Endodermal cell (in vitro differentiated cells): Measurements from ENCODE around the gene SIRT7. TPM values are rescaled to one million over a fixed set of nuclear protein-coding genes. Genes with fewer than 3 reads are reported as not detected.

Experiments used
- DNase-seq: peaks from one replicate; pipeline ENCODE4 v3.0.0-alpha.2; 2017
- H3K27ac ChIP-seq: 2 replicates; pipeline ENCODE4 v1.5.1; 2013; ENCODE audit warnings: mild to moderate bottlenecking, low read depth, low read length, moderate library complexity
- H3K27me3 ChIP-seq: 2 replicates; pipeline ENCODE4 v1.6.1; 2013; ENCODE audit warnings: mild to moderate bottlenecking, low read length, moderate library complexity; ENCODE audit not compliant: insufficient read depth, control insufficient read depth, poor library complexity, severe bottlenecking
- H3K36me3 ChIP-seq: 2 replicates; pipeline ENCODE4 v1.7.0; 2013; ENCODE audit warnings: mild to moderate bottlenecking, low read length, moderate library complexity; ENCODE audit not compliant: control insufficient read depth, insufficient read depth
- H3K4me1 ChIP-seq: one replicate; pipeline ENCODE4 v1.7.0; 2013; ENCODE audit warnings: low read length; ENCODE audit not compliant: control insufficient read depth, insufficient read depth
- H3K4me3 ChIP-seq: 2 replicates; pipeline ENCODE4 v1.5.1; 2013; ENCODE audit warnings: mild to moderate bottlenecking, low read length, moderate library complexity
- H3K9ac ChIP-seq: 2 replicates; pipeline ENCODE4 v1.6.1; 2013; ENCODE audit warnings: mild to moderate bottlenecking, low read length, moderate library complexity; ENCODE audit not compliant: poor library complexity, severe bottlenecking; ENCODE audit errors: extremely low read depth
- H3K9me3 ChIP-seq: 2 replicates; pipeline ENCODE4 v1.6.1; 2013; ENCODE audit warnings: mild to moderate bottlenecking, low read length, moderate library complexity; ENCODE audit not compliant: control insufficient read depth
- H3K27ac Mint-ChIP-seq: 2 replicates; pipeline ENCODE4 v1.8.0; 2020; ENCODE audit warnings: mixed read lengths
- H3K27me3 Mint-ChIP-seq: 2 replicates; pipeline ENCODE4 v1.8.0; 2021; ENCODE audit warnings: mild to moderate bottlenecking, mixed read lengths; ENCODE audit not compliant: insufficient read depth
- H3K36me3 Mint-ChIP-seq: 2 replicates; pipeline ENCODE4 v1.8.0; 2020; ENCODE audit warnings: low read depth, mixed read lengths
- H3K4me1 Mint-ChIP-seq: 2 replicates; pipeline ENCODE4 v1.8.0; 2020; ENCODE audit warnings: mixed read lengths
- H3K4me3 Mint-ChIP-seq: 2 replicates; pipeline ENCODE4 v1.8.0; 2020; ENCODE audit warnings: mild to moderate bottlenecking, moderate library complexity, mixed read lengths
- H3K9me3 Mint-ChIP-seq: 2 replicates; pipeline ENCODE4 v1.8.0; 2020; ENCODE audit warnings: mild to moderate bottlenecking, mixed read lengths
- WGBS, 2 experiments: methylation state at CpG; one replicate each; pipeline versions ENCODE4 v1.1.5 to v1.1.7; 2013; ENCODE audit warnings: missing lambda C conversion rate in 2 of 2, mixed read lengths in 1 of 2; ENCODE audit not compliant: insufficient coverage in 1 of 2, insufficient read length in 1 of 2; 5-methylcytosine and 5-hydroxymethylcytosine counted together
- total RNA-seq, 2 donors: library from RNA; stranded (reverse); fragmentation: NEBNext Ultra II Directional in 1 of 2; extraction: Animal tissue kit (Norgen Biotek cat#: 25700) in 1 of 2; gene quantifications; 2 replicates in 1 of 2; 3 replicates in 1 of 2; pipeline ENCODE4 v1.2.1, GENCODE V29; 2021
- TF ChIP-seq, protein P1 (sequence below): fragments of 200-600 bp; sonication (generic); conservative IDR thresholded peaks from 2 replicates; pipeline ENCODE4 v1.5.0; 2021; ENCODE audit warnings: antibody characterized with exemption, mild to moderate bottlenecking

Gene SIRT7
- total RNA-seq, 2 donors from 2014 or later = 21.8 to 22.1 TPM

DNA sequence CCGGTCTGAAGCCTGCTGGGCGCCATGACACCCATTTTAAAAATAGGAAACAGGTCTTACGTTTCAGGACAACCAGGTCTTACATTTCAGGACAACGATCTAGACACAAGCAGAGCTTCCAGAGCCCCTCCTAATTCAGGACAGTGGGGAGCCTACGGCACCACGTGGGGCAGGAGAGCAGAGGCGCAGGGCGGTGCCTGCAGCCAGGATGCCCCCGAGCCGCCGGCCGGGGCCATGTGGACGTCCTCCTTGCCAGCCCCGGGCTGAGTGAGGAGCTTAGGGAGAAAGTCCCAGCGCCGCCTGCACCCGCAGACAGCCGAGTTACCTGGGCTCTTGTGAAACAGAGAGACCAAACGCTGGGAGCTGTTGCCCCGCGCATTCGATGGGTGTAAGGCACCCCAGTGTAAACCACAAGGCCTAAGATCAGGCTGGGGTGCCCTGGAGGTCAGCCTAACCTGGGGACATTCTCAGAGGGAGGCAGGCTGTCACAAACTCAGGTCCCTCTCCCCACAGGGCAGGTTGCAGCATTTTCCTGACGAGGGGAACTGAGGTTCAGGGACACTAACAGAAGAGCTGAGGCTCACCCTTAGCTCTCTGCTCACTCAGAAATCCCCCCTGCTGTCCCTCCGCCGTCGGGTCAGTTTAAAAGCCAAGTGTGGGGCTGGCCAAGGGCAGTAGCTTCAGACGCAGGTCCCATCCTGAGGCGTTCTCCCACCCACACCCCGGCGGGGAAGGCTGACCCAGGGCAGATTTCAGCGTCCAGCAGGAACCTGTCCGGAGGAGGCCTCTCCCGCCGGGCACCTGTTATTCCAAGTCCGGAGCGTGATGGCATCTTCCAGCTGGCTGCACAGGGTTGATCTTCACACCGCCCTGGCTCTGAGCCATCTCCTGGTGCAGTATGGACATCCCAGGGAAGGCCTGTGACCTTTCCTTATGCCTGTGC lies 44.8 kb upstream of the SIRT7 start:
- 76 to 79% methylated on average over 24 to 37 of the region's 37 CpGs for WGBS, 2 experiments
- Mint-ChIP-seq H3K4me3 (peak overlapping the region; percentile 31), H3K9me3 (no peaks in the 10 kb centered on the region), H3K4me1 (peaks cover 22% of the 10 kb centered on the region), H3K36me3 (no peaks in the 10 kb centered on the region), H3K27me3 (peaks cover 52% of the 10 kb centered on the region), H3K27ac (no peak overlapping the region)
- H3K4me3 ChIP-seq = no peak overlapping the region
- no peak overlapping the region for H3K9ac ChIP-seq
- H3K9me3 ChIP-seq = no peaks in the 10 kb centered on the region
- H3K27ac ChIP-seq = no peak overlapping the region
- H3K27me3 ChIP-seq = peaks cover 52% of the 10 kb centered on the region
- H3K36me3 ChIP-seq = no peaks in the 10 kb centered on the region
- H3K4me1 ChIP-seq = no peaks in the 10 kb centered on the region
- TF ChIP-seq, protein P1, sequence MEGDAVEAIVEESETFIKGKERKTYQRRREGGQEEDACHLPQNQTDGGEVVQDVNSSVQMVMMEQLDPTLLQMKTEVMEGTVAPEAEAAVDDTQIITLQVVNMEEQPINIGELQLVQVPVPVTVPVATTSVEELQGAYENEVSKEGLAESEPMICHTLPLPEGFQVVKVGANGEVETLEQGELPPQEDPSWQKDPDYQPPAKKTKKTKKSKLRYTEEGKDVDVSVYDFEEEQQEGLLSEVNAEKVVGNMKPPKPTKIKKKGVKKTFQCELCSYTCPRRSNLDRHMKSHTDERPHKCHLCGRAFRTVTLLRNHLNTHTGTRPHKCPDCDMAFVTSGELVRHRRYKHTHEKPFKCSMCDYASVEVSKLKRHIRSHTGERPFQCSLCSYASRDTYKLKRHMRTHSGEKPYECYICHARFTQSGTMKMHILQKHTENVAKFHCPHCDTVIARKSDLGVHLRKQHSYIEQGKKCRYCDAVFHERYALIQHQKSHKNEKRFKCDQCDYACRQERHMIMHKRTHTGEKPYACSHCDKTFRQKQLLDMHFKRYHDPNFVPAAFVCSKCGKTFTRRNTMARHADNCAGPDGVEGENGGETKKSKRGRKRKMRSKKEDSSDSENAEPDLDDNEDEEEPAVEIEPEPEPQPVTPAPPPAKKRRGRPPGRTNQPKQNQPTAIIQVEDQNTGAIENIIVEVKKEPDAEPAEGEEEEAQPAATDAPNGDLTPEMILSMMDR = no peak
- peak; percentile 74 for DNase-seq

DNA sequence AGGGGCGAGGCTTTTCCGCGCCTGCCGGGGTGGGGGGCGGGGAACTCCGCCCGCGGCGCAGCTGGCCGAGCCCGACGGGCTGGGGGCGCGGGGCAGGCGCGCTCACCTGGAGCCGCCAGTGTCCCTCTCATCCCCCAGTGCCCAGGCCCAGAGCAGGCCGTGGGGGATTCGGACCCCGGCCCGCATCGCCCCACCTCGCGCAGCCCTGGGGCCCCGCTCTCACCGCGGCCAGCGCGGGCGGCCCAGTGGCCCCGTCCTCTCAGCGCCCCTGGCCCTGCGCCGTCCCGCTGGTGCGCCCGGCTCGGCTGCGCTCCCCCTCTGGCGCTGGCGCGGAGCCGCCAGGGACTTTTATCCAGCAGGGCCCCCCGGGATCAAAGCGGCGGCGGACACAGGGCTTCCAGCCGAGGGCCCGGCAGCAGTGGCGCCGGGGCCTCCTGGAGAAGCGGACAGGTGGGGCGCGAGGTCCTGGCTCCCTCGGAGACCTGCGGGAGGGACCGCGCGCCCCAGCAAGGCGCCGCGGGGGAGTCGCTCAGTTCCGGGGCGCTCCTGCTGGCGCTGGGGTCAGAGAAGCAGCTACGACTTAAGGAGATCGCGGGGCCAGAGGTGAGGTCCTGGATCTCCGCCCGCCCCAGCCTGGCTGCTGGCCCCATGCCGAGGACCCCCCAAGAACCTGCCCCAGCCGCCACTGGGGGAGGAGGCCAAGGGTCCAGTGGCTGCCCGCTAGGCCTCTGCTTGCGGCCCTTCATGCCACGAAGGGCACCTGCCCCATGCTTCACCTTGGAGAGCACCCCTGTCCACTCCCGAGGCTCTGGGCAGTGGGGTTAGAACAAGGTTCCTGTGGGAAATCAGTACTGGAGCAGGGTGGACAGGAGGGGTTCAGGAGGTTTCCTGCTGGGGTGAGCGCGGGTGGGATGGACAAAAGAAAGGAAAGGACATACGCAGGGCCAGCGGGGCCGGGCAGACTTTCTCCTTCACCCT lies 43.8 kb upstream of the SIRT7 start:
- no peaks in the 10 kb centered on the region for H3K4me1 ChIP-seq
- H3K4me3 Mint-ChIP-seq = peak overlapping the region; percentile 31

DNA sequence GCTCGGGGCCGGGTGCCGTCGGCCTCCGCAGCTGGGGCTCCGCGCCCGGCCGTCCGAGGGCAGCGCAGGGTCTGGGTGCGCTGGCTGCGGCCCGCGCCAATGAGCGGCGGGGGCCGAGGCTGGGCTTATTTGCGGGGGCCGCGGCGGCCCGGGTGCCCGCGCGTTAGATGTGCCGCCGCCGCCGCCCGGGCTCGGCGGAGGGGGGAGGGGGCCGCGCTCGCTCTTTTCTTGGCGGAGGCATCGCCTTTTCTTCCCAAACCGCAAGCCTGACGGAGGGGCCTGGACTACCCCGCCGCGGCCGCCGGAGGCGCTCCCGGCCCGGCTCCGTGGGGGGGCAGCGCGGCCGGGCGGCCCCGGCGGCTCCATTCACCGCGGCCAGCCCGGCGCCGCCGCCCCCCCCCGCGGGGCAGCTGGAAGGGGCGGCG lies 43.1 kb upstream of the SIRT7 start, which contains the start of gene NOTUM:
Gene NOTUM, minus strand, starts transcription at position 101 of the 425 bp plus-strand sequence. CDS start 278 bp downstream, outside the sequence.
- Histone ChIP-seq H3K9me3 (no peaks in the 10 kb centered on the region), H3K27me3 (peaks cover 59% of the 10 kb centered on the region), H3K9ac (no peak within 1 kb of the TSS), H3K4me3 (no peak within 1 kb of the TSS), H3K36me3 (no peaks in the 10 kb centered on the region), H3K4me1 (no peaks in the 10 kb centered on the region), H3K27ac (no peak within 1 kb of the TSS)
- Mint-ChIP-seq H3K36me3 (no peaks in the 10 kb centered on the region), H3K9me3 (no peaks in the 10 kb centered on the region), H3K27ac (no peak within 1 kb of the TSS), H3K4me1 (peaks cover 19% of the 10 kb centered on the region), H3K27me3 (peaks cover 61% of the 10 kb centered on the region), H3K4me3 (peak within 1 kb of the TSS; percentile 40)
- 2% methylated on average over 65 of the region's 65 CpGs; no CpG with 5 or more reads in 1 of the 2 experiments for WGBS, 2 experiments
- DNase-seq = peak; percentile 88
- TF ChIP-seq, protein P1 = peak; percentile 59

More for the DNA sequence above, 43.8 kb upstream of the SIRT7 start:
- Mint-ChIP-seq H3K9me3 (no peaks in the 10 kb centered on the region), H3K4me1 (peaks cover 22% of the 10 kb centered on the region), H3K27ac (no peak overlapping the region), H3K36me3 (no peaks in the 10 kb centered on the region), H3K27me3 (peaks cover 62% of the 10 kb centered on the region)
- TF ChIP-seq, protein P1 = no peak
- Histone ChIP-seq H3K36me3 (no peaks in the 10 kb centered on the region), H3K9me3 (no peaks in the 10 kb centered on the region), H3K9ac (no peak overlapping the region), H3K4me3 (no peak overlapping the region), H3K27ac (no peak overlapping the region), H3K27me3 (peaks cover 59% of the 10 kb centered on the region)
- 28 to 58% methylated on average over 39 to 82 of the region's 82 CpGs for WGBS, 2 experiments
- DNase-seq = peak; percentile 72
